ENCODE data around the gene TPD52L1.

Gene TPD52L1

DNA sequence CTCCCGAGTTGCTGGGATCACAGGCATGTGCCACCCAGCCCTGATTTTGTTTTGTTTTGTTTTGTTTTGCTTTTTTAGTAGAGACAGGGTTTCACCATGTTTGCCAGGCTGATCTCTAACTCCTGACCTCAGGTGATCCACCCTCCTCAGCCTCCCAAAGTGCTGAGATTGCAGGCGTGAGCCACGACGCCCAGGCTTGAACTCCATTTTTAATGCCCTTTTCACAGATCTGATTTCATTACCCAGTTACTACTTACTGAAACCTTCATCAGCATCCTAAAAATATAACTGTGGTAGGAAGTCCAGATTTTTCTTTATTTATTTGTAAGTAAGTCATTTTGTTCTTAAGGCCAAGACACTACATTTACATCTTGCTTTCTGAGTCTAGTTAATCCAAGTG is 84.2 kb downstream of the TPD52L1 start:
- no peak for DNase-seq (ENCODE audit: low spot score)

DNA sequence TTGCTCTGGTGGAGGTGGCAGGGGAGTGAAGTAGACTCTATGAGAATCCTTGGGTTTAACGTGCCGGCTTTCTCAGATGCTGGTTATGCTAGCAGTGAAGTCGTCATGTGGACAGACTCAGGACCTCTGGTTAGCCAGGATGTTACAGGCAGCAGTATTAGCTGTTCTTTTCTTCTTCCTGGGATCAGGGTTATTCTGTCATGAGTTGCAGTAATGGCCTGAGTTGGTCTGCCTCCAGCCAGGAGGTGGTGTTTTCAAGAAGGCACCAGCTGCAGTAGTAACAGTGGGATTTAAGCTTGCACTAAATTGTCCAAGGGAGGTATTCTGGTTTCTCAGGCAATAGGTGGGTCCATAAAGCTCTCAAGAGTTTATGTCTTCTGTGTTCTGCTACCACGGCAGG is 91.5 kb downstream of the TPD52L1 start:
- DNase-seq (ENCODE audit: low spot score), result no peak

- no peak for DNase-seq (ENCODE audit: low spot score)
These were observed 92.1 kb downstream of the TPD52L1 start for GRCh38 chr6:125245523-125246264.

- DNase-seq (ENCODE audit: low spot score), result no peak
These were observed 93.0 kb downstream of the TPD52L1 start for GRCh38 chr6:125246566-125246965.

- no peak for DNase-seq (ENCODE audit: low spot score)
These were observed 94.6 kb downstream of the TPD52L1 start for GRCh38 chr6:125248136-125248535.

- DNase-seq (ENCODE audit: low spot score), result no peak
These were observed 96.9 kb downstream of the TPD52L1 start for GRCh38 chr6:125250511-125250910.

GRCh38 chr6:125251516-125252220 is 98.1 kb downstream of the TPD52L1 start:
- no peak for DNase-seq (ENCODE audit: low spot score)

GRCh38 chr6:125252891-125253290 is 99.3 kb downstream of the TPD52L1 start:
- no peak for DNase-seq (ENCODE audit: low spot score)

GRCh38 chr6:125253881-125254280 is 100.3 kb downstream of the TPD52L1 start:
- no peak for DNase-seq (ENCODE audit: low spot score)

- DNase-seq (ENCODE audit: low spot score), result no peak
These were observed 100.7 kb downstream of the TPD52L1 start for GRCh38 chr6:125254321-125254720.

- no peak for DNase-seq (ENCODE audit: low spot score)
These were observed 101.6 kb downstream of the TPD52L1 start for GRCh38 chr6:125255201-125255600.

- DNase-seq (ENCODE audit: low spot score), result no peak
These were observed 103.8 kb downstream of the TPD52L1 start for GRCh38 chr6:125257351-125257750.

GRCh38 chr6:125258651-125259353 is 105.2 kb downstream of the TPD52L1 start:
- DNase-seq (ENCODE audit: low spot score), result no peak

DNA sequence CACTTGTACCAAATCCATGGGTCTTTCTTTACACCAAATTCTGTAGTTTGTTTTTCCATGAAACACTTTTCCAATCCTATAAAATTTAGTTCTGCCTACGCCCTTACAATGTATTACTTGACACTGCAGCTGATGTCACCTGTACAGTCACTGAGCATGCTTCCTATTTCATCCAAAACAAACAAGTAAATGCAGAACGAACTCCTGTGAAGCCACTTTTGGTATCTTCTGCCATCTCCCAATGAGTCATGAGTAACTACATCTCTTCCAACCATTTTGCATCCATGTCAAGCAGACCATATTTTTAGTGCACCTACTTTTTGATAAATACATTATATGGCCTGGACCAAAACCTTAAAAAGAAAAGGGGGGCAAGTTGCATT is 105.8 kb downstream of the TPD52L1 start:
- DNase-seq (ENCODE audit: low spot score), result no peak

- no peak for DNase-seq (ENCODE audit: low spot score)
These were observed 108.7 kb downstream of the TPD52L1 start for GRCh38 chr6:125262016-125263013.

GRCh38 chr6:125264476-125264875 is 110.9 kb downstream of the TPD52L1 start:
- no peak for DNase-seq (ENCODE audit: low spot score)

- no peak for DNase-seq (ENCODE audit: low spot score)
These were observed 114.4 kb downstream of the TPD52L1 start for GRCh38 chr6:125267806-125268523.

GRCh38 chr6:125268765-125269164 is 115.2 kb downstream of the TPD52L1 start:
- DNase-seq (ENCODE audit: low spot score), result no peak

DNA sequence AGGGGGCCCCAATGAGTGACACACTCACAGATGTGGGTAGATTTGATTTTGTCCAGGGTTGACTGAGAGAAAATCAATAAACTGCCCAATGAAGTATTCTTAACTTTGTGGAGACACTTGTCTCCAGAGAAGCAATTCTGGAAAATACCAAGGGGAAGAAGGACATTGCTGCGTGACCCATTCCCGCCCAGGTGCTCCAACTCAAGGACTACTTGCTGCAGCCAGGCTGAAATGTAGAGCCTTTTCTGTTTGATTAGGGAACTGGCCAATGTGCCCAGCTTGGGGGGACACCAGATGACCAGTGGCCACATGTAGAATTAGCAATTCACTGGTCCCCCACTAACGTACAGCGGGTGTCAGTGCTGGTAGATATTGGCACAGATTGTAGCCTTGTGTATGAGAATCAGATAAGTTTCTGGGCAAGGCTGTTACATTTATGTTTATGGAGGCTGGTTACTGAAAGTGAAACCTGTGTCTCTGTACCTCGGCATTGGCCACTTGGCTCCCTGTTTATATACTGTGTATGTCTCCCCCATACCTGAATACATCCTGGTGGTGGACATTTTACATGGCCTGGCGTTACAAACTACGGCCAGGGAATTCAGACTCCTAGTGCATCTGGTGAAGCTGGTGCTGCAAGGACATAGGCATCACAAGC is 115.9 kb downstream of the TPD52L1 start:
- no peak for DNase-seq (ENCODE audit: low spot score)

- no peak for DNase-seq (ENCODE audit: low spot score)
These were observed 116.8 kb downstream of the TPD52L1 start for GRCh38 chr6:125270380-125270779.

All from Ammon's horn (tissue), 1 donor.